Measurements from ENCODE around the gene MAD1L1. TPM values are rescaled to one million over a fixed set of nuclear protein-coding genes. Genes with fewer than 3 reads are reported as not detected.

MAD1L1 gene
- total RNA-seq, 1 experiment from 2014 or later, result 38.5 TPM

DNA sequence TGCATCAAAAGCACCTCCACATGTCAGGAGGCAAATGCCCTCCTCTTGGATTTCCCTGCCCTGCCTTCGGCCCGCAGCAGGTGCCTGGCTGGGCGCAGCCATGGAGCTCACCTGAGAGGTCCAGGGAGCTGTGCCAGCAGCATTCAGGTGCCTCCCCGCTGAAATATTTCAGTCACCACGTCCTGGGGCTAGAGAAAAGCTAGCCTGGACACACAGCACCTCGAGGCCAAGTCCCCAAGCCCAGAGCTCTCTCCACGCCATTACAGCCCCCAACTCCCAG lies 102.7 kb downstream of the MAD1L1 start:
- ATAC-seq, result no peak
- Histone ChIP-seq H3K9me2 (ENCODE audit: insufficient read depth) (no peaks in the 10 kb centered on the region), H3K9ac (ENCODE audit: low read length) (no peak overlapping the region), H3K9me3 (ENCODE audit: control insufficient read depth in 1 of 2, insufficient read depth in 1 of 2, low read depth in 1 of 2, low read length in 2 of 2) (no peaks in the 10 kb centered on the region), H2AFZ (ENCODE audit: low read depth, low read length, poor library complexity, severe bottlenecking) (no peak overlapping the region), H4K20me1 (ENCODE audit: insufficient read depth) (no peaks in the 10 kb centered on the region), H3K27me3 (ENCODE audit: insufficient read depth, low read length) (no peaks in the 10 kb centered on the region), H3K79me2 (ENCODE audit: insufficient read depth, low read length) (no peaks in the 10 kb centered on the region), H3K27ac (ENCODE audit: low read depth, low read length) (no peak overlapping the region), H3K4me1 (ENCODE audit: control insufficient read depth in 1 of 2, insufficient read depth in 2 of 2, low read length in 2 of 2) (peaks cover 0 to 3% of the 10 kb centered on the region in 2 experiments; a peak in 1 of 4 replicates), H3K4me2 (ENCODE audit: low read length) (no peak overlapping the region), H3K36me3 (ENCODE audit: control insufficient read depth in 1 of 2, insufficient read depth in 2 of 2, low read length in 2 of 2) (no peaks in the 10 kb centered on the region; a peak in 1 of 4 replicates), H3K4me3 (replicated peaks in 1 of 2; ENCODE audit: low read depth in 1 of 2, low read length in 2 of 2) (no peak overlapping the region)
- DNase-seq (ENCODE audit: low read depth, low spot score), result no peak
- RAD21 ChIA-PET (ENCODE audit: low non-redundant PET in 1 of 2, low total read pairs in 2 of 2, uncharacterized antibody in 2 of 2, unreplicated experiment in 2 of 2), result no interaction called here
- TF ChIP-seq, protein P1, sequence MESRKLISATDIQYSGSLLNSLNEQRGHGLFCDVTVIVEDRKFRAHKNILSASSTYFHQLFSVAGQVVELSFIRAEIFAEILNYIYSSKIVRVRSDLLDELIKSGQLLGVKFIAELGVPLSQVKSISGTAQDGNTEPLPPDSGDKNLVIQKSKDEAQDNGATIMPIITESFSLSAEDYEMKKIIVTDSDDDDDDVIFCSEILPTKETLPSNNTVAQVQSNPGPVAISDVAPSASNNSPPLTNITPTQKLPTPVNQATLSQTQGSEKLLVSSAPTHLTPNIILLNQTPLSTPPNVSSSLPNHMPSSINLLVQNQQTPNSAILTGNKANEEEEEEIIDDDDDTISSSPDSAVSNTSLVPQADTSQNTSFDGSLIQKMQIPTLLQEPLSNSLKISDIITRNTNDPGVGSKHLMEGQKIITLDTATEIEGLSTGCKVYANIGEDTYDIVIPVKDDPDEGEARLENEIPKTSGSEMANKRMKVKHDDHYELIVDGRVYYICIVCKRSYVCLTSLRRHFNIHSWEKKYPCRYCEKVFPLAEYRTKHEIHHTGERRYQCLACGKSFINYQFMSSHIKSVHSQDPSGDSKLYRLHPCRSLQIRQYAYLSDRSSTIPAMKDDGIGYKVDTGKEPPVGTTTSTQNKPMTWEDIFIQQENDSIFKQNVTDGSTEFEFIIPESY (IDR thresholded peaks at IDR 0.05; ENCODE audit: extremely low read depth, insufficient replicate concordance, low read length), result no peak
- no peak for TF ChIP-seq RAD21 (IDR thresholded peaks at IDR 0.05; ENCODE audit: low read depth)
- TF ChIP-seq, protein P2, sequence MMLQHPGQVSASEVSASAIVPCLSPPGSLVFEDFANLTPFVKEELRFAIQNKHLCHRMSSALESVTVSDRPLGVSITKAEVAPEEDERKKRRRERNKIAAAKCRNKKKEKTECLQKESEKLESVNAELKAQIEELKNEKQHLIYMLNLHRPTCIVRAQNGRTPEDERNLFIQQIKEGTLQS (IDR thresholded peaks at IDR 0.05), result no peak
- TF ChIP-seq JUND (IDR thresholded peaks at IDR 0.05), result no peak
- no peak for TF ChIP-seq ELF1 (IDR thresholded peaks at IDR 0.05; ENCODE audit: borderline replicate concordance, low read depth)
- TF ChIP-seq EZH2phosphoT487 (IDR thresholded peaks at IDR 0.05; ENCODE audit: borderline replicate concordance), result no peak
- no peak for TF ChIP-seq FOSL1 (IDR thresholded peaks at IDR 0.05; ENCODE audit: low read depth)
- TF ChIP-seq CEBPB (IDR thresholded peaks at IDR 0.05; ENCODE audit: low read depth), result no peak
- no peak for TF ChIP-seq ZFX (IDR thresholded peaks at IDR 0.05)
- TF ChIP-seq, protein P3, sequence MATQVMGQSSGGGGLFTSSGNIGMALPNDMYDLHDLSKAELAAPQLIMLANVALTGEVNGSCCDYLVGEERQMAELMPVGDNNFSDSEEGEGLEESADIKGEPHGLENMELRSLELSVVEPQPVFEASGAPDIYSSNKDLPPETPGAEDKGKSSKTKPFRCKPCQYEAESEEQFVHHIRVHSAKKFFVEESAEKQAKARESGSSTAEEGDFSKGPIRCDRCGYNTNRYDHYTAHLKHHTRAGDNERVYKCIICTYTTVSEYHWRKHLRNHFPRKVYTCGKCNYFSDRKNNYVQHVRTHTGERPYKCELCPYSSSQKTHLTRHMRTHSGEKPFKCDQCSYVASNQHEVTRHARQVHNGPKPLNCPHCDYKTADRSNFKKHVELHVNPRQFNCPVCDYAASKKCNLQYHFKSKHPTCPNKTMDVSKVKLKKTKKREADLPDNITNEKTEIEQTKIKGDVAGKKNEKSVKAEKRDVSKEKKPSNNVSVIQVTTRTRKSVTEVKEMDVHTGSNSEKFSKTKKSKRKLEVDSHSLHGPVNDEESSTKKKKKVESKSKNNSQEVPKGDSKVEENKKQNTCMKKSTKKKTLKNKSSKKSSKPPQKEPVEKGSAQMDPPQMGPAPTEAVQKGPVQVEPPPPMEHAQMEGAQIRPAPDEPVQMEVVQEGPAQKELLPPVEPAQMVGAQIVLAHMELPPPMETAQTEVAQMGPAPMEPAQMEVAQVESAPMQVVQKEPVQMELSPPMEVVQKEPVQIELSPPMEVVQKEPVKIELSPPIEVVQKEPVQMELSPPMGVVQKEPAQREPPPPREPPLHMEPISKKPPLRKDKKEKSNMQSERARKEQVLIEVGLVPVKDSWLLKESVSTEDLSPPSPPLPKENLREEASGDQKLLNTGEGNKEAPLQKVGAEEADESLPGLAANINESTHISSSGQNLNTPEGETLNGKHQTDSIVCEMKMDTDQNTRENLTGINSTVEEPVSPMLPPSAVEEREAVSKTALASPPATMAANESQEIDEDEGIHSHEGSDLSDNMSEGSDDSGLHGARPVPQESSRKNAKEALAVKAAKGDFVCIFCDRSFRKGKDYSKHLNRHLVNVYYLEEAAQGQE (IDR thresholded peaks at IDR 0.05; ENCODE audit: low read depth), result no peak
- TF ChIP-seq, protein P4, sequence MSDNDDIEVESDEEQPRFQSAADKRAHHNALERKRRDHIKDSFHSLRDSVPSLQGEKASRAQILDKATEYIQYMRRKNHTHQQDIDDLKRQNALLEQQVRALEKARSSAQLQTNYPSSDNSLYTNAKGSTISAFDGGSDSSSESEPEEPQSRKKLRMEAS (IDR thresholded peaks at IDR 0.05), result no peak
- TF ChIP-seq CTCF (IDR thresholded peaks at IDR 0.05 in 2 of 3, conservative IDR thresholded peaks at IDR 0.05 in 1 of 3; ENCODE audit: borderline replicate concordance in 1 of 3, insufficient read depth in 1 of 3, low read depth in 2 of 3, low read length in 2 of 3), result no peak
- no peak for TF ChIP-seq SRF (IDR thresholded peaks at IDR 0.05; ENCODE audit: low read depth)
- no peak for TF ChIP-seq POLR2A (IDR thresholded peaks at IDR 0.05; ENCODE audit: borderline replicate concordance, extremely low read depth, insufficient read depth, insufficient read length)
- TF ChIP-seq CBX3 (IDR thresholded peaks at IDR 0.05; ENCODE audit: low read depth), result no peak
- TF ChIP-seq ZNF274 (IDR thresholded peaks at IDR 0.05; ENCODE audit: low read depth, low read length), result no peak
- no peak for TF ChIP-seq EGR1 (IDR thresholded peaks at IDR 0.05; ENCODE audit: low read depth)
- POLR2A ChIA-PET, result no interaction called here
- intact Hi-C loops (cut with micrococcal nuclease), result no loop called here
- CTCF ChIA-PET, result no interaction called here
- no TSS peak for BruUV-seq (replicated peaks)
